CD4-positive, alpha-beta T cell (primary cell): Measurements from ENCODE around the gene NOP16. TPM values are rescaled to one million over a fixed set of nuclear protein-coding genes. Genes with fewer than 3 reads are reported as not detected.

ENCODE experiments used
- ATAC-seq: fragments of 200-7000 bp; cut with Tn5 transposase; one replicate; pipeline ENCODE4 v1.10.0; 2022; ENCODE audit warnings: mild to moderate bottlenecking; ENCODE audit not compliant: poor library complexity
- CTCF ChIA-PET: fragments of 350-600 bp; sonication (Branson Sonifier 250); formaldehyde crosslinking; loops from one replicate; lab custom pipeline; 2021; ENCODE audit warnings: antibody characterized with exemption, inconsistent platforms; lab: Charles Lee
- POLR2A ChIA-PET: fragments of 350-600 bp; sonication (Branson Sonifier 250); formaldehyde crosslinking; loops from one replicate; lab custom pipeline; 2021; ENCODE audit warnings: antibody characterized with exemption, inconsistent platforms; lab: Charles Lee
- DNase-seq, 14 experiments: peaks; one replicate each; pipeline ENCODE4 v3.0.0-alpha.2; 2013 to 2020; ENCODE audit warnings: mixed read lengths in 2 of 14
- H3K27ac ChIP-seq, 2 donors: one replicate each; pipeline versions ENCODE4 v1.5.1 to v1.7.0; 2013; ENCODE audit warnings: low read length in 2 of 2, low read depth in 1 of 2, mild to moderate bottlenecking in 1 of 2
- H3K27me3 ChIP-seq, 2 experiments: 1 replicate in 1 of 2; 2 replicates in 1 of 2; pipeline versions ENCODE4 v1.6.1 to v1.7.0; 2013; ENCODE audit warnings: low read length in 2 of 2, control low read depth in 1 of 2, mild to moderate bottlenecking in 1 of 2, moderate library complexity in 1 of 2; ENCODE audit not compliant: insufficient read depth in 2 of 2, control insufficient read depth in 1 of 2
- H3K36me3 ChIP-seq: one replicate; pipeline ENCODE4 v1.6.1; 2013; ENCODE audit warnings: low read length, control low read depth; ENCODE audit not compliant: insufficient read depth
- H3K4me1 ChIP-seq: one replicate; pipeline ENCODE4 v1.6.1; 2013; ENCODE audit warnings: low read length, control low read depth; ENCODE audit not compliant: insufficient read depth
- H3K4me3 ChIP-seq: one replicate; pipeline ENCODE4 v1.5.1; 2013; ENCODE audit warnings: mild to moderate bottlenecking, low read length, moderate library complexity
- H3K9me3 ChIP-seq, 2 experiments: 1 replicate in 1 of 2; 2 replicates in 1 of 2; pipeline versions ENCODE4 v1.6.1 to v1.7.0; 2013; ENCODE audit warnings: low read length in 2 of 2, mild to moderate bottlenecking in 2 of 2, control low read depth in 1 of 2, moderate library complexity in 1 of 2; ENCODE audit not compliant: control insufficient read depth in 1 of 2, insufficient read depth in 1 of 2
- H3K27ac Mint-ChIP-seq: one replicate; pipeline ENCODE4 v1.8.0; 2020; ENCODE audit warnings: mixed read lengths
- H3K27me3 Mint-ChIP-seq: one replicate; pipeline ENCODE4 v1.8.0; 2021; ENCODE audit warnings: mixed read lengths
- H3K36me3 Mint-ChIP-seq: one replicate; pipeline ENCODE4 v1.8.0; 2021; ENCODE audit warnings: low read depth, mixed read lengths
- H3K4me1 Mint-ChIP-seq: one replicate; pipeline ENCODE4 v1.8.0; 2021; ENCODE audit warnings: low read depth, mixed read lengths
- H3K4me3 Mint-ChIP-seq: one replicate; pipeline ENCODE4 v1.8.0; 2020; ENCODE audit warnings: mild to moderate bottlenecking, mixed read lengths
- H3K9me3 Mint-ChIP-seq: one replicate; pipeline ENCODE4 v1.8.0; 2020; ENCODE audit warnings: mixed read lengths
- CTCF ChIP-seq: fragments of 200-600 bp; IDR thresholded peaks from one replicate; pipeline ENCODE4 v1.8.0; 2022; ENCODE audit warnings: antibody characterized with exemption, mild to moderate bottlenecking
- intact Hi-C, 2 experiments: fragments of 100-400 bp; cut with DNase I in 1 of 2; cut with micrococcal nuclease in 1 of 2; formaldehyde crosslinking; loops; one replicate each; pipeline versions ENCODE4 v1.15.1 to v1.9.0; 2023 to 2025; cut with DNase I, micrococcal nuclease
- total RNA-seq, 174 experiments: library from RNA in 2 of 174; stranded (reverse) in 2 of 174; gene quantifications; one replicate each; pipeline ENCODE4 v1.2.3 and lab custom pipeline; 2021 to 2026

The NOP16 gene
- total RNA-seq, 2 experiments from 2014 or later, result 12.0 to 14.5 TPM

- Histone ChIP-seq H3K4me3 (no peak overlapping the region), H3K36me3 (no peaks in the 10 kb centered on the region), H3K9me3 (peaks cover 0 to 3% of the 10 kb centered on the region in 2 experiments), H3K4me1 (no peaks in the 10 kb centered on the region), H3K27ac (no peak overlapping the region), H3K27me3 (no peaks in the 10 kb centered on the region)
- DNase-seq (no peak), ATAC-seq (no peak)
- H3K36me3 Mint-ChIP-seq, result no peaks in the 10 kb centered on the region
- no peak for TF ChIP-seq CTCF
- peaks cover 5% of the 10 kb centered on the region for H3K27me3 Mint-ChIP-seq
- ChIA-PET POLR2A (no interaction called here), CTCF (interaction anchor here (1.4 to 2.3 kb wide), 2 partner anchors 9 to 117 kb away, joined by 3 to 6 read pairs; partner anchors contain the start of gene CLTB)
- no peaks in the 10 kb centered on the region for H3K4me1 Mint-ChIP-seq
- no peaks in the 10 kb centered on the region for H3K9me3 Mint-ChIP-seq
- H3K27ac Mint-ChIP-seq, result no peak overlapping the region
- intact Hi-C loops, result no loop called here
- no peak overlapping the region for H3K4me3 Mint-ChIP-seq
Observed at GRCh38 chr5:176425791-176426190, 37.4 kb upstream of the NOP16 start.

- Histone ChIP-seq H3K36me3 (no peaks in the 10 kb centered on the region), H3K27me3 (no peaks in the 10 kb centered on the region), H3K9me3 (peaks cover 0 to 3% of the 10 kb centered on the region in 2 experiments), H3K4me3 (no peak overlapping the region), H3K27ac (no peak overlapping the region), H3K4me1 (no peaks in the 10 kb centered on the region)
- TF ChIP-seq CTCF, result no peak
- H3K27me3 Mint-ChIP-seq, result peaks cover 5% of the 10 kb centered on the region
- intact Hi-C loops, result no loop called here
- no peaks in the 10 kb centered on the region for H3K36me3 Mint-ChIP-seq
- ChIA-PET CTCF (interaction anchor here (0.6 to 2.3 kb wide), 2 partner anchors 8 to 69 kb away, joined by 3 to 6 read pairs; partner anchors contain the start of gene CLTB), POLR2A (no interaction called here)
- H3K27ac Mint-ChIP-seq, result no peak overlapping the region
- no peak overlapping the region for H3K4me3 Mint-ChIP-seq
- no peaks in the 10 kb centered on the region for H3K4me1 Mint-ChIP-seq
- ATAC-seq, result no peak
- no peak for DNase-seq
- no peaks in the 10 kb centered on the region for H3K9me3 Mint-ChIP-seq
Observed at GRCh38 chr5:176425138-176425537, 36.7 kb upstream of the NOP16 start.

GRCh38 chr5:176424181-176424580, 35.8 kb upstream of the NOP16 start:
- no peaks in the 10 kb centered on the region for H3K9me3 Mint-ChIP-seq
- Histone ChIP-seq H3K36me3 (no peaks in the 10 kb centered on the region), H3K27me3 (no peaks in the 10 kb centered on the region), H3K9me3 (peaks cover 0 to 3% of the 10 kb centered on the region in 2 experiments), H3K4me1 (no peaks in the 10 kb centered on the region), H3K4me3 (no peak overlapping the region), H3K27ac (no peak overlapping the region)
- ATAC-seq, result no peak
- intact Hi-C loops, result no loop called here
- H3K4me1 Mint-ChIP-seq, result no peaks in the 10 kb centered on the region
- H3K27ac Mint-ChIP-seq, result no peak overlapping the region
- H3K4me3 Mint-ChIP-seq, result no peak overlapping the region
- peaks cover 5% of the 10 kb centered on the region for H3K27me3 Mint-ChIP-seq
- CTCF ChIA-PET, result no interaction called here
- POLR2A ChIA-PET, result no interaction called here
- no peaks in the 10 kb centered on the region for H3K36me3 Mint-ChIP-seq
- DNase-seq, result no peak
- no peak for TF ChIP-seq CTCF
